ENCODE data around the gene ITGB2.
A peak's percentile ranks its signal among the peaks of the same experiment; 100 is the strongest.

- TF ChIP-seq CTCF (IDR thresholded peaks at IDR 0.05), result peak; percentile 90 to 95 (median 94)
- no peak for TF ChIP-seq POLR2A (IDR thresholded peaks at IDR 0.05)
Observed at GRCh38 chr21:44949779-44950198, 29.1 kb upstream of the ITGB2 start.
